Neuron (in vitro differentiated cells): ENCODE measurements around the gene STK35.
"Not testable (repeated sequence)": the region's sequence is repeated elsewhere in the genome, so short reads cannot be mapped to it uniquely, and the experiment has no call there.

Experiments used
- H2AFZ ChIP-seq: one replicate; pipeline ENCODE4 v1.6.1; 2013; ENCODE audit warnings: low read depth, mild to moderate bottlenecking, inconsistent platforms, low read length, moderate library complexity
- H3K27me3 ChIP-seq: one replicate; pipeline ENCODE4 v1.6.1; 2013; ENCODE audit warnings: low read length; ENCODE audit not compliant: insufficient read depth
- H3K36me3 ChIP-seq: one replicate; pipeline ENCODE4 v1.6.1; 2013; ENCODE audit warnings: low read length; ENCODE audit not compliant: insufficient read depth
- H3K4me1 ChIP-seq: one replicate; pipeline ENCODE4 v1.6.1; 2013; ENCODE audit warnings: low read length; ENCODE audit not compliant: insufficient read depth
- H3K4me3 ChIP-seq: 2 replicates; pipeline ENCODE4 v1.5.1; 2013; ENCODE audit warnings: mild to moderate bottlenecking, low read length, moderate library complexity
- H3K9me3 ChIP-seq: one replicate; pipeline ENCODE4 v1.6.1; 2013; ENCODE audit warnings: low read length

Gene STK35

GRCh38 chr20:2174067-2174466 lies 72.4 kb downstream of the STK35 start:
- Histone ChIP-seq H3K4me1 (no peaks in the 10 kb centered on the region), H3K36me3 (no peaks in the 10 kb centered on the region), H3K4me3 (no peak overlapping the region), H3K27me3 (peaks cover 7% of the 10 kb centered on the region), H2AFZ (no peak overlapping the region), H3K9me3 (no peaks in the 10 kb centered on the region)

GRCh38 chr20:2176946-2177345 lies 75.3 kb downstream of the STK35 start:
- peaks cover 5% of the 10 kb centered on the region for H3K27me3 ChIP-seq
- H3K36me3 ChIP-seq: no peaks in the 10 kb centered on the region
- H2AFZ ChIP-seq: no peak overlapping the region
- no peaks in the 10 kb centered on the region for H3K4me1 ChIP-seq
- no peak overlapping the region for H3K4me3 ChIP-seq
- H3K9me3 ChIP-seq: no peaks in the 10 kb centered on the region

- Histone ChIP-seq H3K36me3 (no peaks in the 10 kb centered on the region), H3K4me3 (no peak overlapping the region), H3K4me1 (no peaks in the 10 kb centered on the region), H2AFZ (no peak overlapping the region), H3K9me3 (no peaks in the 10 kb centered on the region), H3K27me3 (peaks cover 5% of the 10 kb centered on the region)
Measured at GRCh38 chr20:2178318-2179232, 76.9 kb downstream of the STK35 start.

DNA sequence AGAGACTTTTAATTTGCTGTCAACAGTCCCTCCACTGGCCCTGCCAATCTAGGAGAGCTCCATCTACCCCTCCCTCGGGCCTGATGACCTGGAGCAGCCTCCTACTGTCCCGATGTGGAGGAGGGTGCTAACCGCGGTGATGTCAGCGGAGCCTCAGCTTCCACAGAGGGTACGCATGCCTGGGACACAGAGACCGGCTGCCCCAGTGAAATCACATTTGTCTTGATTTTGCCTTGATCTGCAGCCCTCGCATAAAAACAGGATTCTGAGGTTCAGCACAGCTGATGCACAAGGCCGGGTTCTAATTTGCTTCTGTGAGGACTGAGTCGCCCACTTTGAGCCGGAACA lies 77.6 kb downstream of the STK35 start:
- Histone ChIP-seq H3K9me3 (no peaks in the 10 kb centered on the region), H3K4me1 (no peaks in the 10 kb centered on the region), H3K4me3 (no peak overlapping the region), H3K27me3 (peaks cover 5% of the 10 kb centered on the region), H3K36me3 (no peaks in the 10 kb centered on the region), H2AFZ (no peak overlapping the region)

DNA sequence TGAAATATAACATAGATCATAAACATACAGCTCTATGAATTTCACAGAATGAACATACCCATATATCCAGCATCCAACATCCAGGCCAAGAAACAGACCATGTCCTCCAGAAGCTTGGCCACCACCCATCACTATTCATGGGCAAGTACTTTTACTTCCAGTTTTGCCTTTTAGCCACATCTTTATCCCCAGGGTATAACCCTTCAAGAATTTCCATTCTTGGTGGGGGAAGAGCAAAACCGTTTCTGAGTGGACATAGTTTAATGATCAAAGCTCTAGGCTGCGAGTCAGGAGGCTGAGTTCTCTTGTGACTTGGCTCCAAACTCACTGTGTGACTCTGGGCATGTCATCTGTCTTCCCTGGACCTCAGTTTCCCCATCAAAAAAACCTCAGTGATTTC lies 78.3 kb downstream of the STK35 start:
- peaks cover 5% of the 10 kb centered on the region for H3K27me3 ChIP-seq
- no peak overlapping the region for H2AFZ ChIP-seq
- no peaks in the 10 kb centered on the region for H3K9me3 ChIP-seq
- no peaks in the 10 kb centered on the region for H3K36me3 ChIP-seq
- H3K4me1 ChIP-seq: no peaks in the 10 kb centered on the region
- no peak overlapping the region for H3K4me3 ChIP-seq

DNA sequence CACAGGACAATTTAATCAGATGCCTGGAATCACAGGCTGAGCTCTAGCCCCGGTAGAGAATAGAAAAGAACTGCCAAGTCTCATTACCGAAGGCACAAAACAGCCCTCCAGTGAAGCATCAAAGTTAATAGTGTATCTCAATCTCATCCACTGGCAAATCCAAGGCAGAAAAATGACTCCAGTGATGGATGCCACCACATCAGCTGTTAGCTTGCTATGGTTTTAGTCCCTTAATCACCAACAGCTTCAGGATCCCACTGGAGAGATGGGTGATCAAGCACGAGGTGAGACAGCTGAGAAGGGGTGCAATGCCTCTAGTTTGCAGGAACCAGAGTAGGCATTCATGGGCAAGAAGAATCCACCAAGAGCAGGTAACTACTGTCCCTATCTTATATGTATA lies 81.8 kb downstream of the STK35 start:
- Histone ChIP-seq H3K36me3 (no peaks in the 10 kb centered on the region), H3K4me3 (no peak overlapping the region), H3K27me3 (peaks cover 3% of the 10 kb centered on the region), H3K4me1 (no peaks in the 10 kb centered on the region), H3K9me3 (no peaks in the 10 kb centered on the region), H2AFZ (no peak overlapping the region)

DNA sequence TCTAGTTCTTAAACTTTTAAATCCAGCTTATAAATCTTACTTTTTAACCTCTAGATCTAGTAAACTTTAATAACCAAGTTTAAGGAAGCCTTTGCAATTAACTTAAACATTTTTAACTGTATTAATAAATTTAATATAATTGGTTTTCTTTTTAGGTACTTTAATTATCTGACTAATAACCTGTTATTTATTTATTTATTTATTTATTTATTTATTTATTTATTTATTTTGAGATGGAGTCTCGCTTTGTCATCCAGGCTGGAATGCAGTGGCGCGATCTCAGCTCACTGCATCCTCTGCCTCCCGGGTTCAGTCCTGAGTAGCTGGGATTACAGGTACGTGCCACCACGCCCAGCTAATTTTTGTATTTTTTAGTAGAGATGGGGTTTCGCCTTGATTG lies 83.3 kb downstream of the STK35 start:
- H3K4me1 ChIP-seq, H3K4me3 ChIP-seq, H3K27me3 ChIP-seq, H2AFZ ChIP-seq, H3K36me3 ChIP-seq, H3K9me3 ChIP-seq: not testable (repeated sequence)

DNA sequence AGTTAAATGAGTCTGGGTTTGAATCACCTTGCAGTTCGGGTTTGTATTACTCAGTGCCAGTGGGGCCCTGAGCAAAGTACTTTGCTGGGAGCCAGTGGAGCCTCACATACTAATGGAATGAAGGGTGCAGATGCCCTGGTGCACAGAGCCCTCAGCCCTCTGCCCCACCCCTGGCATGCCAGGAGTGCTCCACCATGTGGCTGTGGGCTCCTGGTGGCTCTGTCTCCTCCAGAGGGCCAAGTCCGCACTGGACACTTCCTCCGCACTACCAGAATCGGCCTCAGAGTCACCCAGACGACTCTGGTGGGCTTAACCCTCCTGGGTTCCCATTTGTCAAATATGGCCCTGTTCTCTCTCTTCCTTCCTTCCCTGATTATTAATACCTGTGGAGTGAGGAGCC lies 94.0 kb downstream of the STK35 start:
- peaks cover 9% of the 10 kb centered on the region for H3K27me3 ChIP-seq
- H2AFZ ChIP-seq: no peak overlapping the region
- H3K4me3 ChIP-seq: no peak overlapping the region
- no peaks in the 10 kb centered on the region for H3K9me3 ChIP-seq
- peaks cover 7% of the 10 kb centered on the region for H3K4me1 ChIP-seq
- H3K36me3 ChIP-seq: no peaks in the 10 kb centered on the region

DNA sequence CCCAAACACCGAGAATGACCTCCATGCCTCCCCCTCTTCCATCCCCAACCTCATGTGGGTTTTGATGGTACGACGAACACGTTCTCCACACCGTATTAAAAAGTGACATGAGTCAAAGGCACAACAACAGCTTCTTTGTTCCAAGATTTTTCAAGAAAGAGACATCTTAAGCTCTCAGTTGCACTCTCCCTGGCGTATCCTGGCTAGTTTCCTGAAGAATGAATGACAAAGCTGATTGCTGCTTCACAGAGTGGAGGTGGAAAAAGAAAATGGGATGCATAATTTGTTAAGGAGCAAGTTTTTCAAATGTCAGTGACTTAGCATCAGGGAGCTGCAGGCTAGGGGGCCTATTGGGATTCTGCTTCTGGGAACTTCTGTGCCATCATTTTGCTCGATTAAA lies 95.5 kb downstream of the STK35 start:
- H3K36me3 ChIP-seq: no peaks in the 10 kb centered on the region
- H3K9me3 ChIP-seq: no peaks in the 10 kb centered on the region
- H3K27me3 ChIP-seq: peaks cover 9% of the 10 kb centered on the region
- peaks cover 7% of the 10 kb centered on the region for H3K4me1 ChIP-seq
- no peak overlapping the region for H2AFZ ChIP-seq
- H3K4me3 ChIP-seq: no peak overlapping the region
